Immature natural killer cell (primary cell): ENCODE measurements around the gene RNF135. TPM values are rescaled to one million over a fixed set of nuclear protein-coding genes. Genes with fewer than 3 reads are reported as not detected.
"Not testable (repeated sequence)": the region's sequence is repeated elsewhere in the genome, so short reads cannot be mapped to it uniquely, and the experiment has no call there.

Source experiments
- DNase-seq, 3 donors: peaks; one replicate each; pipeline ENCODE4 v3.0.0; 2022; ENCODE audit warnings: mixed read lengths in 1 of 3
- H3K27ac Mint-ChIP-seq, 6 donors: one replicate each; pipeline ENCODE4 v1.8.0; 2020; ENCODE audit warnings: mixed read lengths in 6 of 6, mild to moderate bottlenecking in 5 of 6, inconsistent platforms in 4 of 6, moderate library complexity in 3 of 6
- H3K27me3 Mint-ChIP-seq, 3 donors: one replicate each; pipeline ENCODE4 v1.8.0; 2020 to 2021; ENCODE audit warnings: low read depth in 3 of 3, mild to moderate bottlenecking in 3 of 3, mixed read lengths in 3 of 3, moderate library complexity in 3 of 3, inconsistent platforms in 1 of 3
- H3K36me3 Mint-ChIP-seq, 3 donors: one replicate each; pipeline ENCODE4 v1.8.0; 2020; ENCODE audit warnings: mixed read lengths in 3 of 3, inconsistent platforms in 2 of 3, mild to moderate bottlenecking in 2 of 3
- H3K4me1 Mint-ChIP-seq, 2 donors: one replicate each; pipeline ENCODE4 v1.8.0; 2020; ENCODE audit warnings: inconsistent platforms in 2 of 2, mild to moderate bottlenecking in 2 of 2, mixed read lengths in 2 of 2, moderate library complexity in 1 of 2
- H3K4me3 Mint-ChIP-seq, 5 donors: one replicate each; pipeline ENCODE4 v1.8.0; 2020; ENCODE audit warnings: mild to moderate bottlenecking in 5 of 5, mixed read lengths in 5 of 5, inconsistent platforms in 3 of 5, moderate library complexity in 3 of 5
- H3K9me3 Mint-ChIP-seq, 6 donors: one replicate each; pipeline ENCODE4 v1.8.0; 2020; ENCODE audit warnings: mild to moderate bottlenecking in 6 of 6, mixed read lengths in 6 of 6, inconsistent platforms in 4 of 6, moderate library complexity in 3 of 6
- polyA plus RNA-seq, 3 donors: library from polyadenylated mRNA; unstranded; fragments of 300-500 nt; fragmentation: Illumina TruSeq; gene quantifications; one replicate each; pipeline ENCODE4 v1.2.3, GENCODE V29; 2021

Gene RNF135
- polyA plus RNA-seq, 3 donors from 2014 or later: 13.5 to 28.6 (median 22.2) TPM

- H3K4me1 Mint-ChIP-seq, H3K36me3 Mint-ChIP-seq, DNase-seq, H3K4me3 Mint-ChIP-seq, H3K27me3 Mint-ChIP-seq, H3K9me3 Mint-ChIP-seq, H3K27ac Mint-ChIP-seq: not testable (repeated sequence)
These were observed 70.0 kb downstream of the RNF135 start for GRCh38 chr17:31040837-31041236.

- not testable (repeated sequence) for H3K4me1 Mint-ChIP-seq, DNase-seq, H3K4me3 Mint-ChIP-seq, H3K36me3 Mint-ChIP-seq, H3K27me3 Mint-ChIP-seq, H3K9me3 Mint-ChIP-seq
- H3K27ac Mint-ChIP-seq: peak overlapping the region in 1 of 6 donors; percentile 68
These were observed 71.5 kb downstream of the RNF135 start for GRCh38 chr17:31042378-31042777.

- Mint-ChIP-seq H3K4me1 (peaks cover 11 to 15% of the 10 kb centered on the region in 2 donors), H3K36me3 (peaks cover 6 to 11% (median 6%) of the 10 kb centered on the region in 3 donors), H3K27ac (peak overlapping the region in 1 of 6 donors; percentile 57)
- not testable (repeated sequence) for H3K4me3 Mint-ChIP-seq, H3K9me3 Mint-ChIP-seq, H3K27me3 Mint-ChIP-seq, DNase-seq
These were observed 76.1 kb downstream of the RNF135 start for GRCh38 chr17:31046856-31047425.

- peaks cover 0 to 5% (median 0%) of the 10 kb centered on the region in 3 donors for H3K27me3 Mint-ChIP-seq
- peak overlapping the region in 1 of 6 donors; percentile 40 for H3K27ac Mint-ChIP-seq
- no peak overlapping the region for H3K4me3 Mint-ChIP-seq
These were observed 77.3 kb downstream of the RNF135 start for GRCh38 chr17:31048142-31048541.

GRCh38 chr17:31048780-31049179 is 77.9 kb downstream of the RNF135 start:
- Mint-ChIP-seq H3K36me3 (peaks cover 4 to 8% (median 6%) of the 10 kb centered on the region in 3 donors), H3K9me3 (no peaks in the 10 kb centered on the region), H3K27ac (peak overlapping the region in 2 of 6 donors; percentile 10 to 66), H3K4me3 (no peak overlapping the region), H3K27me3 (peaks cover 0 to 5% (median 0%) of the 10 kb centered on the region in 3 donors), H3K4me1 (peaks cover 26 to 29% of the 10 kb centered on the region in 2 donors)
- DNase-seq: no peak

More at GRCh38 chr17:31048142-31048541, 77.3 kb downstream of the RNF135 start:
- Mint-ChIP-seq H3K4me1 (peaks cover 23 to 27% of the 10 kb centered on the region in 2 donors), H3K9me3 (no peaks in the 10 kb centered on the region), H3K36me3 (peaks cover 6 to 11% (median 6%) of the 10 kb centered on the region in 3 donors)
- DNase-seq: no peak

Other genes starting within 250 kb of the RNF135 start
- 10 to 100 TPM; 85.8 to 98.7 (median 97.8) TPM for gene CRLF3, start 146.3 kb upstream of the RNF135 start, polyA plus RNA-seq
- gene ATAD5, start 139.1 kb upstream of the RNF135 start, polyA plus RNA-seq: 1 to 10 TPM; 1.7 to 2.5 (median 1.8) TPM
- 10 to 100 TPM; 14.2 to 19.5 (median 14.9) TPM for gene TEFM, start 64.8 kb upstream of the RNF135 start, polyA plus RNA-seq
- gene ADAP2, start 49.1 kb upstream of the RNF135 start, polyA plus RNA-seq: under 1 TPM in 1 of 3 donors, not detected in 2; 0.49 TPM
- 1 to 10 TPM; 2.1 to 4.7 (median 3.5) TPM for gene NF1, start 123.9 kb downstream of the RNF135 start, polyA plus RNA-seq